A549 (cell line): ENCODE results near the gene ARL6IP6. TPM values are rescaled to one million over a fixed set of nuclear protein-coding genes. Genes with fewer than 3 reads are reported as not detected.

Experiments used
- ATAC-seq, 2 experiments: fragments of 200-7000 bp in 1 of 2; fragments of >200 bp in 1 of 2; cut with Nextera tagmentation in 1 of 2; cut with Tn5 transposase in 1 of 2; 3 replicates each; pipeline versions ENCODE4 v1.8.0 to v1.9.1; 2018 to 2020; ENCODE audit warnings: mild to moderate bottlenecking in 1 of 2, moderate library complexity in 1 of 2
- CTCF ChIA-PET: fragments of 300-600 bp; sonication (Branson Sonifier 250); formaldehyde crosslinking; extraction: SDS; loops from one replicate; lab custom pipeline; 2021; ENCODE audit warnings: antibody characterized with exemption, inconsistent platforms; lab: Yijun Ruan, JAX
- POLR2A ChIA-PET: fragments of 350-600 bp; formaldehyde crosslinking; extraction: SDS; loops from one replicate; lab custom pipeline; 2021; ENCODE audit warnings: antibody characterized with exemption, inconsistent platforms; lab: Yijun Ruan, JAX
- DNase-seq, 2 experiments: peaks; one replicate each; pipeline versions ENCODE4 v3.0.0 to v3.0.0-alpha.2; 2011 to 2016; ENCODE audit warnings: low read depth in 1 of 2, low spot score in 1 of 2
- FAIRE-seq: peaks from 2 replicates; lab custom pipeline; 2011; peaks lifted over from hg19 to GRCh38; lab: Jason Lieb, UNC
- H3K27ac ChIP-seq, 2 experiments: fragments of >200 bp; sonication (Bioruptor Twin); formaldehyde crosslinking; 3 replicates each; pipeline ENCODE4 v1.5.1; 2016 to 2017
- H3K4me1 ChIP-seq: fragments of >200 bp; sonication (Bioruptor Twin); formaldehyde crosslinking; 3 replicates; pipeline ENCODE4 v1.6.1; 2016
- H3K4me2 ChIP-seq: fragments of >200 bp; sonication (Bioruptor Twin); formaldehyde crosslinking; 3 replicates; pipeline ENCODE4 v1.6.1; 2016
- H3K4me3 ChIP-seq: fragments of >200 bp; sonication (Bioruptor Twin); formaldehyde crosslinking; 3 replicates; pipeline ENCODE4 v1.5.1; 2016
- H3K9me3 ChIP-seq: fragments of >200 bp; sonication (Bioruptor Twin); formaldehyde crosslinking; 3 replicates; pipeline ENCODE4 v1.6.1; 2016
- BCL3 ChIP-seq: fragments of >200 bp; sonication (Bioruptor Twin); formaldehyde crosslinking; IDR thresholded peaks from 3 replicates; pipeline ENCODE4 v1.6.1; 2016
- CBX2 ChIP-seq: fragments of 200-600 bp; sonication (generic); IDR thresholded peaks from 2 replicates; pipeline ENCODE4 v1.6.1; 2016; ENCODE audit warnings: low read depth, mild to moderate bottlenecking, borderline replicate concordance
- CHD2 ChIP-seq: fragments of 150-350 bp; IDR thresholded peaks from 2 replicates; pipeline ENCODE4 v1.6.1; 2014; ENCODE audit warnings: low read length; ENCODE audit not compliant: partially characterized antibody
- E2F6 ChIP-seq: IDR thresholded peaks from 2 replicates; pipeline ENCODE4 v1.6.1; 2012; ENCODE audit warnings: low read depth, borderline replicate concordance
- ELK1 ChIP-seq: fragments of 150-350 bp; IDR thresholded peaks from 2 replicates; pipeline ENCODE4 v1.6.1; 2014; ENCODE audit warnings: low read depth, mild to moderate bottlenecking, low read length
- EP300 ChIP-seq, 2 experiments: fragments of >200 bp; sonication (Bioruptor Twin); formaldehyde crosslinking; IDR thresholded peaks; 2 replicates in 1 of 2; 3 replicates in 1 of 2; pipeline ENCODE4 v1.6.1; 2016 to 2017
- ESRRA ChIP-seq: fragments of 150-350 bp; IDR thresholded peaks from 2 replicates; pipeline ENCODE4 v1.6.1; 2014; ENCODE audit warnings: mild to moderate bottlenecking, low read length, borderline replicate concordance
- FOSB ChIP-seq: fragments of 250-450 bp; sonication (Bioruptor Pico); IDR thresholded peaks from 2 replicates; pipeline ENCODE4 v1.5.0; 2020; ENCODE audit warnings: mild to moderate bottlenecking, moderate library complexity
- FOSL2 ChIP-seq, 2 experiments: fragments of 450-650 bp in 1 of 2; fragments of >200 bp in 1 of 2; sonication (Bioruptor Twin) in 1 of 2; formaldehyde crosslinking; IDR thresholded peaks; 2 replicates each; pipeline versions ENCODE4 v1.5.0 to v1.6.1; 2016 to 2020; ENCODE audit warnings: mild to moderate bottlenecking in 1 of 2, moderate library complexity in 1 of 2
- GATA3 ChIP-seq: IDR thresholded peaks from 2 replicates; pipeline ENCODE4 v1.6.1; 2012; ENCODE audit warnings: borderline replicate concordance
- HOXA7 ChIP-seq: fragments of 250-450 bp; sonication (Bioruptor Pico); IDR thresholded peaks from 2 replicates; pipeline ENCODE4 v1.5.0; 2020; ENCODE audit warnings: mild to moderate bottlenecking, moderate library complexity
- HOXB13 ChIP-seq: fragments of 250-450 bp; sonication (Bioruptor Pico); IDR thresholded peaks from 2 replicates; pipeline ENCODE4 v1.5.0; 2020; ENCODE audit warnings: low read depth, mild to moderate bottlenecking, moderate library complexity
- JUN ChIP-seq, 2 experiments: fragments of >200 bp; sonication (Bioruptor Twin); formaldehyde crosslinking; IDR thresholded peaks; 2 replicates in 1 of 2; 3 replicates in 1 of 2; pipeline ENCODE4 v1.6.1; 2016 to 2017
- KDM5A ChIP-seq: fragments of 200-600 bp; sonication (generic); IDR thresholded peaks from 2 replicates; pipeline ENCODE4 v1.6.1; 2016; ENCODE audit warnings: antibody characterized with exemption, mild to moderate bottlenecking
- MAX ChIP-seq: IDR thresholded peaks from 2 replicates; pipeline ENCODE4 v1.6.1; 2012
- MAZ ChIP-seq: fragments of 150-350 bp; IDR thresholded peaks from 2 replicates; pipeline ENCODE4 v1.6.1; 2014; ENCODE audit warnings: antibody characterized with exemption, low read depth, low read length, borderline replicate concordance
- MYC ChIP-seq: IDR thresholded peaks from 2 replicates; pipeline ENCODE4 v1.6.1; 2012; ENCODE audit warnings: mild to moderate bottlenecking, inconsistent platforms, low read length, improper control_type of control experiment, borderline replicate concordance
- PBX3 ChIP-seq: IDR thresholded peaks from 2 replicates; pipeline ENCODE4 v1.6.1; 2012
- PHF8 ChIP-seq: fragments of 200-600 bp; sonication (generic); IDR thresholded peaks from 2 replicates; pipeline ENCODE4 v1.6.1; 2016; ENCODE audit warnings: low read depth, mild to moderate bottlenecking, antibody characterized with exemption, moderate library complexity, borderline replicate concordance
- POLR2A ChIP-seq: IDR thresholded peaks from 2 replicates; pipeline ENCODE4 v1.6.1; 2012; ENCODE audit warnings: mild to moderate bottlenecking, low read length
- RFX5 ChIP-seq: fragments of 450-650 bp; IDR thresholded peaks from 2 replicates; pipeline ENCODE4 v1.7.1; 2014; ENCODE audit warnings: antibody characterized with exemption, mild to moderate bottlenecking, moderate library complexity
- TFCP2L1 ChIP-seq: fragments of 250-450 bp; sonication (Bioruptor Pico); IDR thresholded peaks from 2 replicates; pipeline ENCODE4 v1.5.0; 2021; ENCODE audit warnings: mild to moderate bottlenecking
- TP53 ChIP-seq: fragments of 250-450 bp; sonication (Bioruptor Pico); IDR thresholded peaks from 2 replicates; pipeline ENCODE4 v1.5.0; 2021; ENCODE audit warnings: mild to moderate bottlenecking, moderate library complexity
- USF2 ChIP-seq: fragments of 450-650 bp; IDR thresholded peaks from 2 replicates; pipeline ENCODE4 v1.6.1; 2014; ENCODE audit warnings: antibody characterized with exemption
- ZC3H11A ChIP-seq: fragments of 450-650 bp; IDR thresholded peaks from 2 replicates; pipeline ENCODE4 v1.6.1; 2014; ENCODE audit warnings: antibody characterized with exemption, mild to moderate bottlenecking
- ZSCAN20 ChIP-seq: fragments of 250-450 bp; sonication (Bioruptor Pico); IDR thresholded peaks from 2 replicates; pipeline ENCODE4 v1.8.0; 2022; ENCODE audit warnings: mild to moderate bottlenecking, moderate library complexity
- WGBS: methylation state at CpG from one replicate; pipeline ENCODE4 v1.1.6; 2017; ENCODE audit errors: missing lambda C conversion rate; 5-methylcytosine and 5-hydroxymethylcytosine counted together
- polyA plus RNA-seq, 4 experiments: library from polyadenylated mRNA; depleted of rRNA in 3 of 4; stranded (reverse); fragments of >200 nt; fragmentation: RNase III in 1 of 4; extraction: RNeasy Plus Mini Kit Qiagen cat#74134 plus additional on column Dnase treatment in 1 of 4; gene quantifications; 2 replicates in 3 of 4; 3 replicates in 1 of 4; pipeline ENCODE4 v1.2.3, GENCODE V29; 2011 to 2017

ARL6IP6 gene
- polyA plus RNA-seq, 2 of the 4 experiments (the other 2 are of a cell fraction): 28.1 to 72.7 TPM

- 2% methylated on average over 13 of the region's 13 CpGs for WGBS
- Histone ChIP-seq H3K27ac (peak overlapping the region; percentile 97), H3K4me1 (peaks cover 39% of the 10 kb centered on the region), H3K9me3 (no peaks in the 10 kb centered on the region), H3K4me3 (peak overlapping the region; percentile 75), H3K4me2 (peak overlapping the region; percentile 87)
- peak; percentile 14 to 63 for DNase-seq
- ChIA-PET CTCF (interaction anchor here (0.7 to 2.5 kb wide), 10 partner anchors 10 to 549 kb away, joined by 3 to 14 read pairs (median 3); partner anchors contain the start of gene STAM2), POLR2A (interaction anchor here (0.6 to 1.4 kb wide), 9 partner anchors 8 to 1262 kb away, joined by 3 to 13 read pairs (median 5); partner anchors contain the start of gene STAM2)
- TF ChIP-seq GATA3: no peak
- no peak for TF ChIP-seq TFCP2L1 (CRISPR knock-in tag)
- no peak for TF ChIP-seq CBX2
- TF ChIP-seq ZC3H11A: no peak
- no peak for TF ChIP-seq ZSCAN20 (CRISPR knock-in tag)
- TF ChIP-seq HOXA7 (CRISPR knock-in tag): no peak
- no peak for TF ChIP-seq E2F6
- no peak for FAIRE-seq
- peak in 1 of 2 experiments; percentile 11; a peak in 3 of 6 replicates for ATAC-seq
These were observed 1.6 kb upstream of the ARL6IP6 start for GRCh38 chr2:152716805-152717227.

GRCh38 chr2:152717228-152718075 lies 968 bp upstream of the ARL6IP6 start, which contains the start of gene PRPF40A:
TSS of gene PRPF40A (minus strand) at chr2:152717461. CDS start at chr2:152717439, 22 bp downstream.
- ChIA-PET CTCF (interaction anchor here (0.8 to 2.5 kb wide), 9 partner anchors 10 to 550 kb away, joined by 3 to 14 read pairs (median 3); partner anchors contain the start of gene STAM2), POLR2A (interaction anchor here (0.6 to 1.4 kb wide), 10 partner anchors 9 to 1262 kb away, joined by 3 to 13 read pairs (median 5); partner anchors contain the start of gene STAM2)
- H3K4me3 ChIP-seq: peak within 1 kb of the TSS; percentile 75
- ATAC-seq (peak; percentile 78 to 84), FAIRE-seq (no peak), DNase-seq (peak; percentile 80 to 98)
- peaks cover 39% of the 10 kb centered on the region for H3K4me1 ChIP-seq
- peak within 1 kb of the TSS; percentile 87 for H3K4me2 ChIP-seq
- WGBS: 0% methylated on average over 24 of the region's 71 CpGs
- peak within 1 kb of the TSS; percentile 97 for H3K27ac ChIP-seq
- TF ChIP-seq HOXB13 (CRISPR knock-in tag): no peak
- no peak for TF ChIP-seq TP53 (CRISPR knock-in tag)
- no peak for TF ChIP-seq EP300 (IDR thresholded peaks at IDR 0.05)
- TF ChIP-seq KDM5A: peak; percentile 69
- no peak for TF ChIP-seq USF2
- peak; percentile 79 for TF ChIP-seq MAX
- peak; percentile 52 to 73; a peak in 4 of 5 replicates for TF ChIP-seq JUN (IDR thresholded peaks at IDR 0.05)
- peak; percentile 75 for TF ChIP-seq POLR2A
- TF ChIP-seq ELK1: no peak
- TF ChIP-seq E2F6: no peak
- peak; percentile 35 for TF ChIP-seq CHD2
- peak; percentile 96 for TF ChIP-seq PBX3
- TF ChIP-seq RFX5: no peak
- no peak for TF ChIP-seq FOSL2 (IDR thresholded peaks at IDR 0.05)
- no peak for TF ChIP-seq FOSL2 (CRISPR knock-in tag; IDR thresholded peaks at IDR 0.05)
- peak; percentile 63; the same call in 1 of the 3 replicates for TF ChIP-seq BCL3
- TF ChIP-seq PHF8: peak; percentile 62; the same call in 1 of the 2 replicates
- TF ChIP-seq MAZ: no peak; the same call in 1 of the 2 replicates
- 0 out of 2 replicates have a peak, but pooled peaks have one; percentile 66 for TF ChIP-seq MYC
- TF ChIP-seq ESRRA: no peak
- no peak for TF ChIP-seq FOSB (CRISPR knock-in tag)
- H3K9me3 ChIP-seq: no peaks in the 10 kb centered on the region
